Esophagus muscularis mucosa (tissue), 4 donors: ENCODE measurements around the gene UBAP1.

Source experiments
- EP300 ChIP-seq: sonication (generic); formaldehyde crosslinking; IDR thresholded peaks from one replicate; pipeline ENCODE4 v1.6.1; 2017; ENCODE audit warnings: antibody characterized with exemption
- POLR2A ChIP-seq: fragments of 450-650 bp; IDR thresholded peaks from one replicate; pipeline ENCODE4 v1.6.1; 2017; ENCODE audit warnings: antibody characterized with exemption, moderate library complexity, mild to moderate bottlenecking, low read depth
- POLR2AphosphoS5 ChIP-seq, 2 donors: sonication (generic); formaldehyde crosslinking; IDR thresholded peaks; one replicate each; pipeline ENCODE4 v1.6.1; 2017; ENCODE audit warnings: antibody characterized with exemption in 2 of 2
- TF ChIP-seq, protein P1 (sequence below), 3 experiments: fragments of 200-600 bp in 2 of 3; fragments of 450-650 bp in 1 of 3; sonication (generic) in 2 of 3; IDR thresholded peaks; one replicate each; pipeline ENCODE4 v1.5.1; 2017 to 2019; ENCODE audit warnings: antibody characterized with exemption in 3 of 3, mild to moderate bottlenecking in 2 of 3, moderate library complexity in 1 of 3

DNA sequence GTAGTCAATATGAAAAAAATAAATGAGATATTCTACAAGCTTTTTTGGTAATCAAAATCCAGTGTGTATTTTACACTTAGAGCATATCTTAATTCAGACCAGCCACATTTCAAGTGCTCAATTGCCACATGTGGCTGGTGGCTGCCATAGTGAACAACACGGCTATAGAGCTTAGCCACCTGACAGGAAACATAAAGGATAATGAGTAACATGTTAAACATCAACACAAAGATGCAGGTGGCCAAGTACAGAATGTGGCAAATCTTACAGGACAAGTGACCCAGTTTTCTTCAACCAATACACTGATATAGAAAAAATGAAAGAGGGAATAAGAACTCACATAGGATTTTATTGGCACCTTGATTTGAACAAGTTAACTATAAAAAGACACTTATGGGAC lies 88.8 kb downstream of the UBAP1 start:
- TF ChIP-seq, protein P1, sequence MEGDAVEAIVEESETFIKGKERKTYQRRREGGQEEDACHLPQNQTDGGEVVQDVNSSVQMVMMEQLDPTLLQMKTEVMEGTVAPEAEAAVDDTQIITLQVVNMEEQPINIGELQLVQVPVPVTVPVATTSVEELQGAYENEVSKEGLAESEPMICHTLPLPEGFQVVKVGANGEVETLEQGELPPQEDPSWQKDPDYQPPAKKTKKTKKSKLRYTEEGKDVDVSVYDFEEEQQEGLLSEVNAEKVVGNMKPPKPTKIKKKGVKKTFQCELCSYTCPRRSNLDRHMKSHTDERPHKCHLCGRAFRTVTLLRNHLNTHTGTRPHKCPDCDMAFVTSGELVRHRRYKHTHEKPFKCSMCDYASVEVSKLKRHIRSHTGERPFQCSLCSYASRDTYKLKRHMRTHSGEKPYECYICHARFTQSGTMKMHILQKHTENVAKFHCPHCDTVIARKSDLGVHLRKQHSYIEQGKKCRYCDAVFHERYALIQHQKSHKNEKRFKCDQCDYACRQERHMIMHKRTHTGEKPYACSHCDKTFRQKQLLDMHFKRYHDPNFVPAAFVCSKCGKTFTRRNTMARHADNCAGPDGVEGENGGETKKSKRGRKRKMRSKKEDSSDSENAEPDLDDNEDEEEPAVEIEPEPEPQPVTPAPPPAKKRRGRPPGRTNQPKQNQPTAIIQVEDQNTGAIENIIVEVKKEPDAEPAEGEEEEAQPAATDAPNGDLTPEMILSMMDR (IDR thresholded peaks at IDR 0.05), result no peak
- no peak for TF ChIP-seq EP300
- no peak for TF ChIP-seq POLR2A
- no peak for TF ChIP-seq POLR2AphosphoS5 (IDR thresholded peaks at IDR 0.05)
